ENCODE measurements around the gene CAB39.

DNA sequence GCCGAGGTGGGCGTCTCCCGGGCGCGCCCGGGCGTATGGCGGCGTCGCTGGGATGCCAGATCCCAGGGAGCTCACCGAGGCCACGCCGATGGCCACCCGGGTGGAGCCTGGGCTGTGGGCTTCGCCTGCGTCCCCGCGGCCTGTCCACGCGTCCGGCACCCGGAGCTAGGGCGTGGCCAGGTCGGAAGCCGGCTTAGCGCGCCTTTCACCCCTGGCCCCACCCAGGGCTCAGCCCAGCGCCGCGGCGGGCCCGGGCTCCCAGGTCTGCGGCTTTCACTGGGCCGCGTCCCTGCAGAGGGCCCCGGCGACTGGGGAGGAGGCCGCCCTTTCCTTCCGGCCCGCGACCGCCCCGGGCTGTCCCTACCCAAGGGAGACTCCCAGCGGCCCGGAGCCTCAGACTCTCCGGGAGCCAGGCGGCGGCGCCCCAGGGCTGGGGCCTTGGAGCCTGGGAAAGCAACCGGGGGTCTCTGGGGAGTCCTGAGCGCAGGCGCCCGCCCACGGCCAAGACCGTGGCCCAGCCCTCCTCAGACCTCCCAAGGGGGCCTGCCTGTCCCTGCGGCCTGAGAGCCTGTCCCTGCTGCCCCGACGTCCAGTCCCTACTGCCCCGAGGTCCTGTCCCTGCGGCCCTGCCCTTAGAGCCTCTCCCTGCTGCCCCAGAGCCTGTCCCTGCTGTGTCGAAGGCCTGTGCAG is 115.8 kb downstream of the CAB39 start:
- TF ChIP-seq, protein P1, sequence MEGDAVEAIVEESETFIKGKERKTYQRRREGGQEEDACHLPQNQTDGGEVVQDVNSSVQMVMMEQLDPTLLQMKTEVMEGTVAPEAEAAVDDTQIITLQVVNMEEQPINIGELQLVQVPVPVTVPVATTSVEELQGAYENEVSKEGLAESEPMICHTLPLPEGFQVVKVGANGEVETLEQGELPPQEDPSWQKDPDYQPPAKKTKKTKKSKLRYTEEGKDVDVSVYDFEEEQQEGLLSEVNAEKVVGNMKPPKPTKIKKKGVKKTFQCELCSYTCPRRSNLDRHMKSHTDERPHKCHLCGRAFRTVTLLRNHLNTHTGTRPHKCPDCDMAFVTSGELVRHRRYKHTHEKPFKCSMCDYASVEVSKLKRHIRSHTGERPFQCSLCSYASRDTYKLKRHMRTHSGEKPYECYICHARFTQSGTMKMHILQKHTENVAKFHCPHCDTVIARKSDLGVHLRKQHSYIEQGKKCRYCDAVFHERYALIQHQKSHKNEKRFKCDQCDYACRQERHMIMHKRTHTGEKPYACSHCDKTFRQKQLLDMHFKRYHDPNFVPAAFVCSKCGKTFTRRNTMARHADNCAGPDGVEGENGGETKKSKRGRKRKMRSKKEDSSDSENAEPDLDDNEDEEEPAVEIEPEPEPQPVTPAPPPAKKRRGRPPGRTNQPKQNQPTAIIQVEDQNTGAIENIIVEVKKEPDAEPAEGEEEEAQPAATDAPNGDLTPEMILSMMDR (IDR thresholded peaks at IDR 0.05): no peak
- TF ChIP-seq POLR2A (IDR thresholded peaks at IDR 0.05): no peak
